Hepatocyte (in vitro differentiated cells): ENCODE data around the gene NPM1. TPM values are rescaled to one million over a fixed set of nuclear protein-coding genes. Genes with fewer than 3 reads are reported as not detected.

ENCODE experiments used
- DNase-seq: peaks from one replicate; pipeline ENCODE4 v3.0.0-alpha.2; 2016; ENCODE audit warnings: low spot score
- H2AFZ ChIP-seq: fragments of 200-600 bp; sonication (generic); 2 replicates; pipeline ENCODE4 v1.6.0; 2016; ENCODE audit warnings: antibody characterized with exemption, mild to moderate bottlenecking
- H3K27ac ChIP-seq: fragments of 200-600 bp; sonication (generic); 2 replicates; pipeline ENCODE4 v1.5.1; 2016; ENCODE audit warnings: mild to moderate bottlenecking
- H3K27me3 ChIP-seq: fragments of 200-600 bp; sonication (generic); 2 replicates; pipeline ENCODE4 v1.6.1; 2016
- H3K36me3 ChIP-seq: fragments of 200-600 bp; sonication (generic); replicated peaks from 2 replicates; pipeline ENCODE4 v1.5.1; 2016; ENCODE audit warnings: low read depth; ENCODE audit not compliant: insufficient read depth
- H3K4me1 ChIP-seq: fragments of 200-600 bp; sonication (generic); 2 replicates; pipeline ENCODE4 v1.5.1; 2016; ENCODE audit warnings: mild to moderate bottlenecking, moderate library complexity; ENCODE audit not compliant: insufficient read depth
- H3K4me2 ChIP-seq: fragments of 200-600 bp; sonication (generic); 2 replicates; pipeline ENCODE4 v1.6.0; 2016
- H3K4me3 ChIP-seq: fragments of 200-600 bp; sonication (generic); 2 replicates; pipeline ENCODE4 v1.5.1; 2016; ENCODE audit warnings: mild to moderate bottlenecking
- H3K79me2 ChIP-seq: fragments of 200-600 bp; sonication (generic); 2 replicates; pipeline ENCODE4 v1.6.0; 2017; ENCODE audit warnings: mild to moderate bottlenecking
- H3K9me2 ChIP-seq: fragments of 200-600 bp; sonication (generic); replicated peaks from 2 replicates; pipeline ENCODE4 v1.6.0; 2017; ENCODE audit warnings: mild to moderate bottlenecking; ENCODE audit not compliant: insufficient read depth
- H3K9me3 ChIP-seq: fragments of 200-600 bp; sonication (generic); 2 replicates; pipeline ENCODE4 v1.5.1; 2016; ENCODE audit warnings: low read depth, mild to moderate bottlenecking
- H4K20me1 ChIP-seq: fragments of 200-600 bp; sonication (generic); 2 replicates; pipeline ENCODE4 v1.6.0; 2016; ENCODE audit warnings: mild to moderate bottlenecking; ENCODE audit not compliant: insufficient read depth, poor library complexity, severe bottlenecking
- EZH2 ChIP-seq: fragments of 200-600 bp; sonication (generic); IDR thresholded peaks from 2 replicates; pipeline ENCODE4 v1.6.1; 2016; ENCODE audit warnings: antibody characterized with exemption, mild to moderate bottlenecking, borderline replicate concordance
- EZH2phosphoT487 ChIP-seq: fragments of 200-600 bp; sonication (generic); IDR thresholded peaks from one replicate; pipeline ENCODE4 v1.6.1; 2018; ENCODE audit warnings: antibody characterized with exemption, mild to moderate bottlenecking, low read depth, moderate library complexity; ENCODE audit not compliant: unreplicated experiment, severe bottlenecking
- WGBS: methylation state at CpG from one replicate; pipeline ENCODE4 v1.1.6; 2016; ENCODE audit warnings: low lambda C conversion rate; ENCODE audit errors: missing lambda C conversion rate; 5-methylcytosine and 5-hydroxymethylcytosine counted together
- polyA plus RNA-seq: library from polyadenylated mRNA; unstranded; fragments of >200 nt; fragmentation: Nextera tagmentation; extraction: Ambion mirVana; gene quantifications from 2 replicates; pipeline ENCODE4 v1.2.1, GENCODE V29; 2016
- total RNA-seq: library from RNA; depleted of rRNA; stranded (reverse); fragments of >200 nt; gene quantifications from 2 replicates; pipeline ENCODE4 v1.2.3, GENCODE V29; 2014
- TF ChIP-seq, protein P1 (sequence below): fragments of 200-600 bp; sonication (generic); IDR thresholded peaks from 2 replicates; pipeline ENCODE4 v1.5.1; 2016; ENCODE audit warnings: antibody characterized with exemption, mild to moderate bottlenecking; ENCODE audit not compliant: poor library complexity

Gene NPM1
- total and polyA plus RNA-seq, 2 experiments from 2014 or later: 443 to 1,088 TPM

- Histone ChIP-seq H3K79me2 (no peaks in the 10 kb centered on the region), H3K9me3 (no peaks in the 10 kb centered on the region), H3K27me3 (no peaks in the 10 kb centered on the region), H3K36me3 (no peaks in the 10 kb centered on the region), H3K27ac (no peak overlapping the region), H3K4me1 (peaks cover 6% of the 10 kb centered on the region), H3K4me3 (no peak overlapping the region), H2AFZ (no peak overlapping the region), H4K20me1 (no peaks in the 10 kb centered on the region), H3K9me2 (no peaks in the 10 kb centered on the region), H3K4me2 (no peak overlapping the region)
- WGBS: 90% methylated on average over 5 of the region's 5 CpGs
- no peak for DNase-seq
- TF ChIP-seq, protein P1, sequence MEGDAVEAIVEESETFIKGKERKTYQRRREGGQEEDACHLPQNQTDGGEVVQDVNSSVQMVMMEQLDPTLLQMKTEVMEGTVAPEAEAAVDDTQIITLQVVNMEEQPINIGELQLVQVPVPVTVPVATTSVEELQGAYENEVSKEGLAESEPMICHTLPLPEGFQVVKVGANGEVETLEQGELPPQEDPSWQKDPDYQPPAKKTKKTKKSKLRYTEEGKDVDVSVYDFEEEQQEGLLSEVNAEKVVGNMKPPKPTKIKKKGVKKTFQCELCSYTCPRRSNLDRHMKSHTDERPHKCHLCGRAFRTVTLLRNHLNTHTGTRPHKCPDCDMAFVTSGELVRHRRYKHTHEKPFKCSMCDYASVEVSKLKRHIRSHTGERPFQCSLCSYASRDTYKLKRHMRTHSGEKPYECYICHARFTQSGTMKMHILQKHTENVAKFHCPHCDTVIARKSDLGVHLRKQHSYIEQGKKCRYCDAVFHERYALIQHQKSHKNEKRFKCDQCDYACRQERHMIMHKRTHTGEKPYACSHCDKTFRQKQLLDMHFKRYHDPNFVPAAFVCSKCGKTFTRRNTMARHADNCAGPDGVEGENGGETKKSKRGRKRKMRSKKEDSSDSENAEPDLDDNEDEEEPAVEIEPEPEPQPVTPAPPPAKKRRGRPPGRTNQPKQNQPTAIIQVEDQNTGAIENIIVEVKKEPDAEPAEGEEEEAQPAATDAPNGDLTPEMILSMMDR: no peak
- TF ChIP-seq EZH2: no peak
- TF ChIP-seq EZH2phosphoT487: no peak
These were observed 46.5 kb downstream of the NPM1 start for GRCh38 chr5:171433982-171434676.

- peaks cover 10% of the 10 kb centered on the region for H3K4me1 ChIP-seq
- no peaks in the 10 kb centered on the region for H3K9me2 ChIP-seq
- H4K20me1 ChIP-seq: no peaks in the 10 kb centered on the region
- no peak overlapping the region for H3K27ac ChIP-seq
- WGBS: 91% methylated on average over 4 of the region's 4 CpGs
- H3K79me2 ChIP-seq: no peaks in the 10 kb centered on the region
- no peak overlapping the region for H3K4me3 ChIP-seq
- no peak for DNase-seq
- H3K9me3 ChIP-seq: no peaks in the 10 kb centered on the region
- H3K4me2 ChIP-seq: no peak overlapping the region
- TF ChIP-seq, protein P1: no peak
- TF ChIP-seq EZH2: no peak
- no peak for TF ChIP-seq EZH2phosphoT487
- no peaks in the 10 kb centered on the region for H3K27me3 ChIP-seq
- no peaks in the 10 kb centered on the region for H3K36me3 ChIP-seq
- no peak overlapping the region for H2AFZ ChIP-seq
These were observed 47.2 kb downstream of the NPM1 start for GRCh38 chr5:171434874-171435273.

DNA sequence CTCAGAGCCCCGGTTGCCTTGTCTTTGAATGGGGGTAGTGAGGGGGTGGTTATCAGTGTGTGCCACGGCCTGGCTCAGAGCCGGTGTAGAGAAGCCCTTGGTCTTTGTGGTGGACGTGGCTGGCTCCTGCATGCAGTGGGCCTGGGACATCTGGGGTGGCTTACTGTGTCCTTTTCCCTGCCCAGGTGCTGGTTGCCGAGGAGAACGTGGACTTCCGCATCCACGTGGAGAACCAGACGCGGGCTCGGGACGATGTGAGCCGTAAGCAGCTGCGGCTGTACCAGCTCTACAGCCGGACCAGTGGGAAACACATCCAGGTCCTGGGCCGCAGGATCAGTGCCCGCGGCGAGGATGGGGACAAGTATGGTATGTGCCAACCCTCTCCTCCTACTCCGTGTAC lies 48.3 kb downstream of the NPM1 start:
- no peak for DNase-seq
- Histone ChIP-seq H3K9me2 (no peaks in the 10 kb centered on the region), H3K79me2 (no peaks in the 10 kb centered on the region), H3K27ac (no peak overlapping the region), H3K4me1 (peaks cover 10% of the 10 kb centered on the region), H3K4me2 (no peak overlapping the region), H3K9me3 (no peaks in the 10 kb centered on the region), H3K4me3 (no peak overlapping the region), H4K20me1 (no peaks in the 10 kb centered on the region), H3K36me3 (no peaks in the 10 kb centered on the region), H2AFZ (no peak overlapping the region), H3K27me3 (no peaks in the 10 kb centered on the region)
- 96% methylated on average over 20 of the region's 20 CpGs for WGBS
- TF ChIP-seq EZH2phosphoT487 (no peak), EZH2 (no peak)
- TF ChIP-seq, protein P1: no peak
